ENCODE data around the gene FRS2.
A peak's percentile ranks its signal among the peaks of the same experiment; 100 is the strongest.

The FRS2 gene

DNA sequence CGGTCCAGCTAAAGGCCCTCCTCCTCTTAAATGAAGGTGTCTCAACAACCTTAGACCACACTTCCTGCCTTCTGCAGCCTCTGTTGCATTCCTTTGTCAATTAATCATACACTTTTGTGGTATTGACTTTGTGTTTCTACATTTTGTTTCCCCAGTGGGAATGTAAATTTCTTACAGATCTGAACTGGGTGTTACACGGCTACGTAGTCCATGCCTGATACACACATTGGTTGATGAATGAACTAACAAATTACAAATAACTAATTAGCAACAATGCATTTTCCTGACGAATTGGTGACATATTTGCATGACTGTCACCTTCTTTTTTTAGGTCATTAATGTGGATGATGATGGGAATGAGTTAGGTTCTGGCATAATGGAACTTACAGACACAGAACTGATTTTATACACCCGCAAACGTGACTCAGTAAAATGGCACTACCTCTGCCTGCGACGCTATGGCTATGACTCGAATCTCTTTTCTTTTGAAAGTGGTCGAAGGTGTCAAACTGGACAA, 99.9 kb downstream of the FRS2 start:
- POLR2A ChIA-PET, result interaction anchor here (0.9 to 1.1 kb wide), 2 partner anchors 15 to 36 kb away, joined by 3 to 5 read pairs; partner anchors contain the start of gene CCT2

DNA sequence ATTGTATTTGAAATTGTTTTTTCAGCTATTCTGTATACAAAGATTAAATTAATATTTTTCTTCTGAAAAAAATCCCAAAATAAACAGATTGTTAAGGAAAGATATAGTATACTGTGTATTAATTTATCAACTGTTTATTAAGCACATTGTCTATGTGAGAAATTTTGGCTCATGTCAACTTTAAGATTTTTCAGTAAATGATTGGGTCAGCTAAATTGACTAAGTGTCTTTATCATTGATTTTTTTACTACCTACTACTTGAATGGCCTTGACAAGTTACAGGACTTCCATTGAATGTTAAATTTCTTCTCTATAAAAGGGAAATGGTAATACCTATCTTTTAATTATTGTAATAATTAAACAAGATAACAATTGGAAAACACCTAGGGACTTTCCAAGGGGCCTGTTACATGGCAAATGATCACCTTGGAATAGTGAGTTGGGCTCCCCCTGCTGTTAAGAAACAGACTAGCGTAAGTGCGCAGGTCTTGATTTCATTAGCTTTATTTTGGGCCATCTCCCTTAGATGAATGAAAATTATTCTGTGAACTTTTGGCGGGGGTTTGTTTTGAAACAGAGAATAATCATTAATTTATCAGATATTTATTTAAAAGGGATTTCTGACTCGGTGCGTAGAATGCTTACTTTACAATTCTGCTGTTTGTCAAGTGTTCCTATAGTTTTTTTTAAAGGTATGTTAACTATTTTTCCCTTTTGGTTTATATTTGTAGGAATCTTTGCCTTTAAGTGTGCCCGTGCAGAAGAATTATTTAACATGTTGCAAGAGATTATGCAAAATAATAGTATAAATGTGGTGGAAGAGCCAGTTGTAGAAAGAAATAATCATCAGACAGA, 100.6 kb downstream of the FRS2 start:
- peak; percentile 65 for TF ChIP-seq CTCF (IDR thresholded peaks at IDR 0.05; ENCODE audit: insufficient read depth, low read length, missing control alignments)
- no peak for DNase-seq (ENCODE audit: low read depth, low spot score)
- H3K4me3 ChIP-seq (ENCODE audit: low read depth, low read length), result no peak overlapping the region
- POLR2A ChIA-PET, result no interaction called here
- CTCF ChIA-PET, result interaction anchor here (0.7 to 12.9 kb wide), 30 partner anchors 12 to 415 kb away, joined by 3 to 231 read pairs (median 4); partner anchors contain the start of genes CCT2 and FRS2

More for the DNA sequence above, 99.9 kb downstream of the FRS2 start:
- CTCF ChIA-PET, result interaction anchor here (1.2 to 12.9 kb wide), 25 partner anchors 12 to 414 kb away, joined by 3 to 231 read pairs (median 5); partner anchors contain the start of genes CCT2 and FRS2
- no peak overlapping the region for H3K4me3 ChIP-seq (ENCODE audit: low read depth, low read length)
- peak; percentile 41 for DNase-seq (ENCODE audit: low read depth, low spot score)
- TF ChIP-seq CTCF (IDR thresholded peaks at IDR 0.05; ENCODE audit: insufficient read depth, low read length, missing control alignments), result no peak

- POLR2A ChIA-PET, result interaction anchor here (0.6 kb wide), 1 partner anchor 41 kb away, joined by 3 read pairs; no protein-coding TSS in a partner anchor
- H3K4me3 ChIP-seq (ENCODE audit: low read depth, low read length), result no peak overlapping the region
- DNase-seq (ENCODE audit: low read depth, low spot score), result no peak
- no peak for TF ChIP-seq CTCF (IDR thresholded peaks at IDR 0.05; ENCODE audit: insufficient read depth, low read length, missing control alignments)
- CTCF ChIA-PET, result interaction anchor here (1.1 to 1.2 kb wide), 2 partner anchors 187 to 190 kb away, joined by 3 read pairs; no protein-coding TSS in a partner anchor
Observed at GRCh38 chr12:69575346-69575745, 105.2 kb downstream of the FRS2 start.

GRCh38 chr12:69578283-69578682, 108.1 kb downstream of the FRS2 start:
- no peak overlapping the region for H3K4me3 ChIP-seq (ENCODE audit: low read depth, low read length)
- no peak for TF ChIP-seq CTCF (IDR thresholded peaks at IDR 0.05; ENCODE audit: insufficient read depth, low read length, missing control alignments)
- CTCF ChIA-PET, result no interaction called here
- POLR2A ChIA-PET, result no interaction called here
- DNase-seq (ENCODE audit: low read depth, low spot score), result no peak

DNA sequence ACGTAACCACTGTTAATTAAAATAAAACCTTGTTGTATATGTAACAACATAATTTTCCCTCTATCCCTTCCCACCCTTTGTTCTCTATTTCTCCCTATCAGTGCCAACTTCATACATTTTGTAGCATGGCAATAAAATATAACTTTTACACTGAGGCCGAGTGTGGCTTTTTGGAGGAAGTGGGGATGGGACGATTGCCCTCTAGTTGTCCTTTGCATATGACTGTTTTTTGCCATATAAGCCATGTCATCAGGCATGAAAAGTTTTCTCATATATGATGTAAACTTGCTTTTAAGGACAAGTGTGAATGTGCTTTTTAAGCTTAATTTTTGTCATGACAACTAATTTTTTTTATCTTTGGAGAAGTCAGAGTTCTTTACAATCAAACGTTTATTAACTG, 108.8 kb downstream of the FRS2 start:
- no peak for TF ChIP-seq CTCF (IDR thresholded peaks at IDR 0.05; ENCODE audit: insufficient read depth, low read length, missing control alignments)
- ChIA-PET CTCF (interaction anchor here (1.0 to 9.3 kb wide), 3 partner anchors 8 to 194 kb away, joined by 3 to 89 read pairs (median 3); no protein-coding TSS in a partner anchor), POLR2A (interaction anchor here (0.6 kb wide), 1 partner anchor 149 kb away, joined by 3 read pairs; no protein-coding TSS in a partner anchor)
- H3K4me3 ChIP-seq (ENCODE audit: low read depth, low read length), result no peak overlapping the region
- no peak for DNase-seq (ENCODE audit: low read depth, low spot score)

DNA sequence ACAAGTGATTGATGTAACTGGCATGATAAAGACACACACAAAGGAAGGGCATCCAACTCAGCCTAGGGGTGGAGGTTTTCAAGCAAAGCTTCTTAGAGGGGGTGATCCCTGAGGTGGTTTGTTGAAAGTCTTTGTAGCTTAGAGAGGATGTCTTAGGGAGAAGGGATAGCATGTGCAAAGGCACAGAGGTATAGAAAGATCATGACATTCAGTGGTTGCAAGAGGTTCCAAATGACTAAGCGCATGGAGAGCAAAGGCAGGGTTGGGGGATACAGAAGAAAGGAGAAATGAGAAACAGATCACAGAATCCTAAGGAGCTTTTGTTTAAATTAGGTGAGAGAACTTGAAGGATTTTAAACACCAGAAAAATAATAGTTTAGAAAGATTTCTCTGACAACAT, 109.9 kb downstream of the FRS2 start:
- H3K4me3 ChIP-seq (ENCODE audit: low read depth, low read length), result no peak overlapping the region
- DNase-seq (ENCODE audit: low read depth, low spot score), result no peak
- ChIA-PET POLR2A (no interaction called here), CTCF (interaction anchor here (0.8 to 9.3 kb wide), 9 partner anchors 9 to 222 kb away, joined by 3 to 89 read pairs (median 3); no protein-coding TSS in a partner anchor)
- TF ChIP-seq CTCF (IDR thresholded peaks at IDR 0.05; ENCODE audit: insufficient read depth, low read length, missing control alignments), result no peak

All from AG04449 (cell line).